SK-N-MC (cell line): ENCODE data around the gene MIOX.

Experiments used
- EZH2 ChIP-seq: fragments of 200-600 bp; sonication (generic); IDR thresholded peaks from one replicate; pipeline ENCODE4 v1.6.1; 2017; ENCODE audit warnings: antibody characterized with exemption
- FOXP2 ChIP-seq: optimal IDR thresholded peaks from 2 replicates; pipeline ENCODE3; 2011; ENCODE audit warnings: mild to moderate bottlenecking, moderate library complexity; ENCODE audit not compliant: insufficient read depth; ENCODE audit errors: extremely low read length, control extremely low read depth
- POLR2AphosphoS5 ChIP-seq: IDR thresholded peaks from 2 replicates; pipeline ENCODE4 v1.6.1; 2012; ENCODE audit warnings: mild to moderate bottlenecking, low read depth, low read length, borderline replicate concordance

- no peak for TF ChIP-seq EZH2
- TF ChIP-seq POLR2AphosphoS5 = no peak
- no peak for TF ChIP-seq FOXP2
These were observed 15.4 kb downstream of the MIOX start for GRCh38 chr22:50502096-50502495.
